Measurements from ENCODE around the gene TUBB6.

DNA sequence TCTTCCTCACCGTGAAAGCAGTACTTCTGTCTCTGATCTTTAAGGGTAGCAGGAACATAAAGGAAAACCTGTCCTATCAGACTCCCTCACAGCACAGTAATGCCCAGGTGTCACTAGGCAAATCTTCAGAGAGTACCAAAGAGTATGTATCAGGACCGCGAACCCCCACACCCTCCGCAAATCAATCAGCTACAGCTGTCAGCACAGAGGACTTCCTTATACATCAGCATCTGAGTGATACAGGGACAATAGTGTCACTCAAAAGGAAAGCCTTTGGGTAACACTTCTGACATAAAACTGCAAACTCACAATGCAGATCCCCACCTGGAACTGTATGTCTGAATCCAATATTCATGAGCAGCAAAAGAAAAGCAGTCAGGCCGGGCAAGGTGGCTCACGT, 66.4 kb downstream of the TUBB6 start:
- no peak for TF ChIP-seq POLR2A (IDR thresholded peaks at IDR 0.05)
- TF ChIP-seq, protein P1, sequence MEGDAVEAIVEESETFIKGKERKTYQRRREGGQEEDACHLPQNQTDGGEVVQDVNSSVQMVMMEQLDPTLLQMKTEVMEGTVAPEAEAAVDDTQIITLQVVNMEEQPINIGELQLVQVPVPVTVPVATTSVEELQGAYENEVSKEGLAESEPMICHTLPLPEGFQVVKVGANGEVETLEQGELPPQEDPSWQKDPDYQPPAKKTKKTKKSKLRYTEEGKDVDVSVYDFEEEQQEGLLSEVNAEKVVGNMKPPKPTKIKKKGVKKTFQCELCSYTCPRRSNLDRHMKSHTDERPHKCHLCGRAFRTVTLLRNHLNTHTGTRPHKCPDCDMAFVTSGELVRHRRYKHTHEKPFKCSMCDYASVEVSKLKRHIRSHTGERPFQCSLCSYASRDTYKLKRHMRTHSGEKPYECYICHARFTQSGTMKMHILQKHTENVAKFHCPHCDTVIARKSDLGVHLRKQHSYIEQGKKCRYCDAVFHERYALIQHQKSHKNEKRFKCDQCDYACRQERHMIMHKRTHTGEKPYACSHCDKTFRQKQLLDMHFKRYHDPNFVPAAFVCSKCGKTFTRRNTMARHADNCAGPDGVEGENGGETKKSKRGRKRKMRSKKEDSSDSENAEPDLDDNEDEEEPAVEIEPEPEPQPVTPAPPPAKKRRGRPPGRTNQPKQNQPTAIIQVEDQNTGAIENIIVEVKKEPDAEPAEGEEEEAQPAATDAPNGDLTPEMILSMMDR (IDR thresholded peaks at IDR 0.05), result no peak
